ENCODE data around the gene MKLN1.

MKLN1 gene

DNA sequence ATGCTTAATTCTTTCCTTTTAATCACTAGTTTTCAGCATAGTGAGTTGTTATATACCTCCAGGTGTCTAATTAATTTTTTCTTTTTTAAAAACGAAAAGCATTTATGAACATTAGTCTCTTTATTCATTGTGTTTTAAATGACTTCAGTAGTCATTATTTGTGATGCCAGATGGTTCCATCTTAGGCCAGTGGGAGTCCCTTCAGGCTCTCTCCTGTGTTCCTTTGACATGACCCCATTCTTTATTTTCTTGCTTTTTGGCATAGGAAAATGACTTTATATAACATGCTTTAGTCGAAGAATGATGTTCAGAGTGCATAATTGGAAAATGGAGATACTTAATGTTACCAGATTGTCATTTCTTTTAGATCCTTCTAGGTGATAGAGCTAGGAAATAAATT lies 24.4 kb downstream of the MKLN1 start:
- Histone ChIP-seq H2AFZ (ENCODE audit: low read depth) (no peak overlapping the region), H3K4me3 (IDR thresholded peaks at IDR 0.05; ENCODE audit: insufficient read depth, low read depth, low read length) (no peak overlapping the region), H3K79me2 (ENCODE audit: insufficient read depth, low read depth) (peaks cover 82% of the 10 kb centered on the region), H4K20me1 (ENCODE audit: insufficient read depth) (peaks cover 12% of the 10 kb centered on the region), H3K4me1 (ENCODE audit: low read depth, poor library complexity, severe bottlenecking) (peaks cover 6% of the 10 kb centered on the region), H3K27ac (no peak overlapping the region), H3K36me3 (ENCODE audit: insufficient read depth) (no peaks in the 10 kb centered on the region), H3K27me3 (ENCODE audit: insufficient read depth, low read depth) (no peaks in the 10 kb centered on the region), H3K9ac (no peak overlapping the region), H3K4me2 (no peak overlapping the region)
- TF ChIP-seq, protein P1, sequence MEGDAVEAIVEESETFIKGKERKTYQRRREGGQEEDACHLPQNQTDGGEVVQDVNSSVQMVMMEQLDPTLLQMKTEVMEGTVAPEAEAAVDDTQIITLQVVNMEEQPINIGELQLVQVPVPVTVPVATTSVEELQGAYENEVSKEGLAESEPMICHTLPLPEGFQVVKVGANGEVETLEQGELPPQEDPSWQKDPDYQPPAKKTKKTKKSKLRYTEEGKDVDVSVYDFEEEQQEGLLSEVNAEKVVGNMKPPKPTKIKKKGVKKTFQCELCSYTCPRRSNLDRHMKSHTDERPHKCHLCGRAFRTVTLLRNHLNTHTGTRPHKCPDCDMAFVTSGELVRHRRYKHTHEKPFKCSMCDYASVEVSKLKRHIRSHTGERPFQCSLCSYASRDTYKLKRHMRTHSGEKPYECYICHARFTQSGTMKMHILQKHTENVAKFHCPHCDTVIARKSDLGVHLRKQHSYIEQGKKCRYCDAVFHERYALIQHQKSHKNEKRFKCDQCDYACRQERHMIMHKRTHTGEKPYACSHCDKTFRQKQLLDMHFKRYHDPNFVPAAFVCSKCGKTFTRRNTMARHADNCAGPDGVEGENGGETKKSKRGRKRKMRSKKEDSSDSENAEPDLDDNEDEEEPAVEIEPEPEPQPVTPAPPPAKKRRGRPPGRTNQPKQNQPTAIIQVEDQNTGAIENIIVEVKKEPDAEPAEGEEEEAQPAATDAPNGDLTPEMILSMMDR (conservative IDR thresholded peaks at IDR 0.05; ENCODE audit: low read depth, low read length): no peak

DNA sequence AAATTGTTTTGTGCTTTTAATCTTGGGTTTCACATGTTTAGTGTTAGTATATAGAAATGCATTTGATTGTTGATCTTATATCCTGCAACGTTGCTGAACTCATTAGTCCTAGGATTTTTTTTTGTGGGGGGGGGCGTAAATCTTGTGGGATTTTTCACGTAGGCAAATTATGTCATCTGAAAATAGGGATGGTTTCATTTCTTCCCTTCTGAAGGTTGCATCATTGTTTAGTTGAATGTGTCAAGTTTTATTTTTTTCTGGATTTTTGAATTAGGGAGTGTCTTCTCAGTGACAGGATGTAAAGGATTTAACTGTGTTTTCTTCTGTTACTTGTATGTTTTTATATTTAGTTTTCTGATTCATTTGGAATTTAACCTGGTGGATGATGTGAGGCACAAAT lies 26.7 kb downstream of the MKLN1 start:
- H3K79me2 ChIP-seq (ENCODE audit: insufficient read depth, low read depth): peaks cover 88% of the 10 kb centered on the region
- H3K4me1 ChIP-seq (ENCODE audit: low read depth, poor library complexity, severe bottlenecking): peaks cover 21% of the 10 kb centered on the region
- peaks cover 8% of the 10 kb centered on the region for H4K20me1 ChIP-seq (ENCODE audit: insufficient read depth)
- H2AFZ ChIP-seq (ENCODE audit: low read depth): no peak overlapping the region
- H3K9ac ChIP-seq: no peak overlapping the region
- H3K36me3 ChIP-seq (ENCODE audit: insufficient read depth): no peaks in the 10 kb centered on the region
- no peak overlapping the region for H3K27ac ChIP-seq
- H3K4me2 ChIP-seq: no peak overlapping the region
- TF ChIP-seq, protein P1 (conservative IDR thresholded peaks at IDR 0.05; ENCODE audit: low read depth, low read length): no peak
- H3K4me3 ChIP-seq (IDR thresholded peaks at IDR 0.05; ENCODE audit: insufficient read depth, low read depth, low read length): no peak overlapping the region
- H3K27me3 ChIP-seq (ENCODE audit: insufficient read depth, low read depth): no peaks in the 10 kb centered on the region

DNA sequence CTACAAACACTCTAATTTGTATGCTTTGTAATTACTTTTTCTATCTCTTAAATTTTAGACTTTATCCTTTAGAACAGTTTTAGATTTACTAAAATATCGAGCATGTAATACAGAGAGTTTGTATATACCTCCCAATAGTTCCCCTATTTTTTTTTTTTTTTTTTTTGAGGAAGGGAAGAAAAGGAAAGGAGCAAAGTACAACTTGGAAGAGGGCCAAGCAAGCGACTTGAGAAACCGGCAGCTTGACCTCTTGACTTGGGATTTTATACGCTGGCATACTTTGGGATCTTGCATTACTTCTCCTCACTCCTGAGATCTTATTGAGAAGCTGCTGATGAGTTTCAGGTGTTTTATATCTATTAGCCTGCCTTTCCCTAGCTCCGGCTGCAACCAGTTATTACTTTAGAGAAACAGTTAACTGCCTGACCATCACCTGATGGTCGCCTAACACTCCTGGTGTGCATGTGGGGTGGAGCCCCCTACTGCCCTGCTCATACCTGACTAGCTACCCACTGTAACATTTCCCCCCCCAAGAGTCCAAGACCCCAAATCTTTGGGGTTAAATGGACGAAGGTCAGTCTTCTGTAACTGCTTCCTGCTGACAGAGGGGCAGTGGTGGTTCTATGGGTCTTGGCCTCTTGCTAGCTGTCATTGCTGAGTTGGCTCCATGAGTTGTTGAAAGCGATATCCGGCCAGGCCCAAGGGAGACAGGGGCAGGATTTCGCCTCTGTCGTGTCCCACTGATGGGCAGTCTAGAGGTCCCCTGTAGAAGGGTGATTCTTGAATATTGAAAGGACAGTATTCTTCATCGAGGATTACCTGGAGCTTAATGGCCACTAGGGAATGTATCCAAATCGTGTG lies 28.5 kb downstream of the MKLN1 start:
- Histone ChIP-seq H3K36me3 (ENCODE audit: insufficient read depth) (no peaks in the 10 kb centered on the region), H3K4me1 (ENCODE audit: low read depth, poor library complexity, severe bottlenecking) (peaks cover 23% of the 10 kb centered on the region), H3K4me3 (IDR thresholded peaks at IDR 0.05; ENCODE audit: insufficient read depth, low read depth, low read length) (no peak overlapping the region), H4K20me1 (ENCODE audit: insufficient read depth) (peaks cover 21% of the 10 kb centered on the region), H3K27me3 (ENCODE audit: insufficient read depth, low read depth) (no peaks in the 10 kb centered on the region), H3K79me2 (ENCODE audit: insufficient read depth, low read depth) (peaks cover 98% of the 10 kb centered on the region), H3K27ac (no peak overlapping the region), H2AFZ (ENCODE audit: low read depth) (no peak overlapping the region), H3K9ac (no peak overlapping the region), H3K4me2 (no peak overlapping the region)
- TF ChIP-seq, protein P1 (conservative IDR thresholded peaks at IDR 0.05; ENCODE audit: low read depth, low read length): no peak

GRCh38 chr7:131357282-131357880 lies 29.7 kb downstream of the MKLN1 start:
- H3K27me3 ChIP-seq (ENCODE audit: insufficient read depth, low read depth): no peaks in the 10 kb centered on the region
- H3K36me3 ChIP-seq (ENCODE audit: insufficient read depth): no peaks in the 10 kb centered on the region
- no peak overlapping the region for H3K27ac ChIP-seq
- H3K4me2 ChIP-seq: no peak overlapping the region
- no peak overlapping the region for H2AFZ ChIP-seq (ENCODE audit: low read depth)
- peaks cover 21% of the 10 kb centered on the region for H4K20me1 ChIP-seq (ENCODE audit: insufficient read depth)
- peaks cover 98% of the 10 kb centered on the region for H3K79me2 ChIP-seq (ENCODE audit: insufficient read depth, low read depth)
- H3K4me1 ChIP-seq (ENCODE audit: low read depth, poor library complexity, severe bottlenecking): peaks cover 23% of the 10 kb centered on the region
- H3K4me3 ChIP-seq (IDR thresholded peaks at IDR 0.05; ENCODE audit: insufficient read depth, low read depth, low read length): no peak overlapping the region
- no peak overlapping the region for H3K9ac ChIP-seq
- TF ChIP-seq, protein P1 (conservative IDR thresholded peaks at IDR 0.05; ENCODE audit: low read depth, low read length): no peak
